ENCODE measurements around the gene TBCD.

GRCh38 chr17:82783498-82783897 lies 31.6 kb downstream of the TBCD start:
- TF ChIP-seq CTCF (IDR thresholded peaks at IDR 0.05) (no peak), POLR2AphosphoS5 (IDR thresholded peaks at IDR 0.05) (no peak), POLR2A (IDR thresholded peaks at IDR 0.05) (no peak)

Data from breast epithelium (tissue), 3 donors.